ENCODE measurements around the gene OBSCN. TPM values are rescaled to one million over a fixed set of nuclear protein-coding genes. Genes with fewer than 3 reads are reported as not detected.

The OBSCN gene
- total and polyA plus RNA-seq, 10 of the 15 experiments (the other 5 are each of a cell fraction or from before 2014, with no cell fraction given): 0.01 to 0.36 (median 0.08) TPM; not detected in 2

GRCh38 chr1:228287541-228288425 lies 79.9 kb downstream of the OBSCN start:
- POLR2A ChIA-PET: no interaction called here
- FAIRE-seq: no peak
- SMC1A ChIA-PET (ENCODE audit: uncharacterized antibody, unreplicated experiment): no interaction called here

More at GRCh38 chr1:228287541-228288425, 79.9 kb downstream of the OBSCN start:
- Histone ChIP-seq H3K9me3 (replicated peaks; ENCODE audit: control insufficient read depth, insufficient read depth, low read length) (no peaks in the 10 kb centered on the region), H3K27me3 (replicated peaks in 1 of 2; ENCODE audit: control insufficient read depth in 2 of 2, insufficient read depth in 2 of 2, low read length in 1 of 2) (no peaks in the 10 kb centered on the region), H3K4me2 (ENCODE audit: control insufficient read depth, insufficient read depth) (no peak overlapping the region), H4K20me1 (ENCODE audit: control insufficient read depth, insufficient read depth) (no peaks in the 10 kb centered on the region), H2AFZ (ENCODE audit: control insufficient read depth, low read depth, low read length) (no peak overlapping the region), H3K36me3 (ENCODE audit: control insufficient read depth in 2 of 2, insufficient read depth in 2 of 2, low read length in 1 of 2) (no peaks in the 10 kb centered on the region), H3K9ac (ENCODE audit: control insufficient read depth, insufficient read depth, low read length) (no peak overlapping the region), H3K4me1 (ENCODE audit: control insufficient read depth, insufficient read depth, low read length) (no peaks in the 10 kb centered on the region), H3K27ac (ENCODE audit: control insufficient read depth, insufficient read depth) (no peak overlapping the region), H3K79me2 (ENCODE audit: control insufficient read depth, insufficient read depth, low read length) (no peaks in the 10 kb centered on the region), H3K4me3 (no peak overlapping the region)
- RAD21 ChIA-PET (ENCODE audit: unreplicated experiment): no interaction called here
- no peak for DNase-seq (ENCODE audit: low read depth, low spot score)
- ATAC-seq: no peak
- in situ Hi-C loops (cut with MboI) (no loop called here), intact Hi-C loops (cut with micrococcal nuclease; ENCODE audit: unreplicated experiment) (loop anchor here (10.0 kb wide), 1 partner anchor 73 kb away; no protein-coding TSS in a partner anchor)
- no peak for TF ChIP-seq SKIL (IDR thresholded peaks at IDR 0.05; ENCODE audit: low read depth, poor library complexity, severe bottlenecking)
- TF ChIP-seq TAF1 (IDR thresholded peaks at IDR 0.05; ENCODE audit: borderline replicate concordance, low read depth, low read length): no peak
- TF ChIP-seq MTA2 (IDR thresholded peaks at IDR 0.05; ENCODE audit: low read depth): no peak
- TF ChIP-seq POLR2A (IDR thresholded peaks at IDR 0.05; ENCODE audit: low read depth, low read length): no peak
- TF ChIP-seq USF2 (IDR thresholded peaks at IDR 0.05; ENCODE audit: borderline replicate concordance, low read depth, low read length): no peak
- no peak for TF ChIP-seq NFYA (IDR thresholded peaks at IDR 0.05; ENCODE audit: borderline replicate concordance, low read depth, low read length)
- TF ChIP-seq WRNIP1 (IDR thresholded peaks at IDR 0.05; ENCODE audit: borderline replicate concordance, low read depth, low read length): no peak
- TF ChIP-seq SUZ12 (IDR thresholded peaks at IDR 0.05; ENCODE audit: unreplicated experiment): no peak
- CTCF ChIA-PET: no interaction called here
- no TSS peak for BruUV-seq (replicated peaks)
- WGBS (ENCODE audit: insufficient coverage, insufficient replicate concordance, low lambda C conversion rate, missing lambda C conversion rate): 51% methylated on average over 29 of the region's 32 CpGs
